HG02938 (cell line): Measurements from ENCODE around the gene TMA7B.
A peak's percentile ranks its signal among the peaks of the same experiment; 100 is the strongest.
"Not testable (repeated sequence)": the region's sequence is repeated elsewhere in the genome, so short reads cannot be mapped to it uniquely, and the experiment has no call there.

Source experiments
- ATAC-seq: cut with Tn5 transposase; IDR thresholded peaks from one replicate; pipeline ENCODE4 v1.9.1; 2021; ENCODE audit warnings: mild to moderate bottlenecking, moderate library complexity; ENCODE audit not compliant: unreplicated experiment

TMA7B gene

GRCh38 chr22:39951603-39952293 is 8.4 kb upstream of the TMA7B start:
- ATAC-seq, result not testable (repeated sequence)

- no peak for ATAC-seq
These were observed 7.8 kb upstream of the TMA7B start for GRCh38 chr22:39952347-39952746.

- ATAC-seq, result no peak
These were observed 7.1 kb upstream of the TMA7B start for GRCh38 chr22:39953101-39953500.

- no peak for ATAC-seq
These were observed 5.6 kb upstream of the TMA7B start for GRCh38 chr22:39954584-39955055.

GRCh38 chr22:39955675-39956074 is 4.5 kb upstream of the TMA7B start:
- ATAC-seq, result no peak

- ATAC-seq, result no peak
These were observed 3.1 kb upstream of the TMA7B start for GRCh38 chr22:39956932-39957664.

GRCh38 chr22:39958009-39958711 is 2.0 kb upstream of the TMA7B start:
- no peak for ATAC-seq

- no peak for ATAC-seq
These were observed 1.1 kb upstream of the TMA7B start for GRCh38 chr22:39958949-39959639.

- peak; percentile 83 for ATAC-seq
These were observed 872 bp downstream of the TMA7B start for GRCh38 chr22:39960791-39961746.

- no peak for ATAC-seq
These were observed 1.9 kb downstream of the TMA7B start for GRCh38 chr22:39962071-39962470.

GRCh38 chr22:39965748-39966147 is 5.6 kb downstream of the TMA7B start:
- ATAC-seq, result no peak

GRCh38 chr22:39966470-39966869 is 6.3 kb downstream of the TMA7B start:
- ATAC-seq, result no peak

GRCh38 chr22:39967103-39967829 is 7.1 kb downstream of the TMA7B start:
- ATAC-seq, result no peak

- no peak for ATAC-seq
These were observed 8.1 kb downstream of the TMA7B start for GRCh38 chr22:39967996-39968972.

- ATAC-seq, result no peak
These were observed 10.5 kb downstream of the TMA7B start for GRCh38 chr22:39970742-39971141.

- no peak for ATAC-seq
These were observed 12.4 kb downstream of the TMA7B start for GRCh38 chr22:39972641-39973040.

- no peak for ATAC-seq
These were observed 13.5 kb downstream of the TMA7B start for GRCh38 chr22:39973656-39974055.

- ATAC-seq, result no peak
These were observed 13.9 kb downstream of the TMA7B start for GRCh38 chr22:39974065-39974464.
